Measurements from ENCODE around the gene ZNF76. TPM values are rescaled to one million over a fixed set of nuclear protein-coding genes. Genes with fewer than 3 reads are reported as not detected.

ZNF76 gene
- polyA plus RNA-seq, 2 of the 4 experiments (the other 2 are of a cell fraction), result 7.9 to 10.5 TPM

- peaks cover 21% of the 10 kb centered on the region for H3K4me1 ChIP-seq
- peak overlapping the region; percentile 62 for H3K4me3 ChIP-seq
- DNase-seq (ENCODE audit: low read depth in 1 of 2, low spot score in 1 of 2) (peak; percentile 70 to 82), ATAC-seq (peak; percentile 64 to 70), FAIRE-seq (no peak)
- CTCF ChIA-PET, result interaction anchor here (1.0 to 1.3 kb wide), 2 partner anchors 8 to 14 kb away, joined by 4 to 5 read pairs; no protein-coding TSS in a partner anchor
- TF ChIP-seq USF2 (IDR thresholded peaks at IDR 0.05), result peak; percentile 32; the same call in 1 of the 2 replicates
- TF ChIP-seq MAX (IDR thresholded peaks at IDR 0.05), result no peak
- no peak for TF ChIP-seq CHD2 (IDR thresholded peaks at IDR 0.05; ENCODE audit: low read length, partially characterized antibody)
- H3K9me3 ChIP-seq, result no peaks in the 10 kb centered on the region
- peak overlapping the region; percentile 93 to 100 for H3K27ac ChIP-seq
- 1% methylated on average over 9 of the region's 23 CpGs for WGBS (ENCODE audit: missing lambda C conversion rate)
- H3K4me2 ChIP-seq, result peak overlapping the region; percentile 97
- POLR2A ChIA-PET, result interaction anchor here (0.6 to 1.3 kb wide), 4 partner anchors 8 to 58 kb away, joined by 3 to 4 read pairs (median 4); no protein-coding TSS in a partner anchor
These were observed 534 bp downstream of the ZNF76 start for GRCh38 chr6:35259948-35260590.

DNA sequence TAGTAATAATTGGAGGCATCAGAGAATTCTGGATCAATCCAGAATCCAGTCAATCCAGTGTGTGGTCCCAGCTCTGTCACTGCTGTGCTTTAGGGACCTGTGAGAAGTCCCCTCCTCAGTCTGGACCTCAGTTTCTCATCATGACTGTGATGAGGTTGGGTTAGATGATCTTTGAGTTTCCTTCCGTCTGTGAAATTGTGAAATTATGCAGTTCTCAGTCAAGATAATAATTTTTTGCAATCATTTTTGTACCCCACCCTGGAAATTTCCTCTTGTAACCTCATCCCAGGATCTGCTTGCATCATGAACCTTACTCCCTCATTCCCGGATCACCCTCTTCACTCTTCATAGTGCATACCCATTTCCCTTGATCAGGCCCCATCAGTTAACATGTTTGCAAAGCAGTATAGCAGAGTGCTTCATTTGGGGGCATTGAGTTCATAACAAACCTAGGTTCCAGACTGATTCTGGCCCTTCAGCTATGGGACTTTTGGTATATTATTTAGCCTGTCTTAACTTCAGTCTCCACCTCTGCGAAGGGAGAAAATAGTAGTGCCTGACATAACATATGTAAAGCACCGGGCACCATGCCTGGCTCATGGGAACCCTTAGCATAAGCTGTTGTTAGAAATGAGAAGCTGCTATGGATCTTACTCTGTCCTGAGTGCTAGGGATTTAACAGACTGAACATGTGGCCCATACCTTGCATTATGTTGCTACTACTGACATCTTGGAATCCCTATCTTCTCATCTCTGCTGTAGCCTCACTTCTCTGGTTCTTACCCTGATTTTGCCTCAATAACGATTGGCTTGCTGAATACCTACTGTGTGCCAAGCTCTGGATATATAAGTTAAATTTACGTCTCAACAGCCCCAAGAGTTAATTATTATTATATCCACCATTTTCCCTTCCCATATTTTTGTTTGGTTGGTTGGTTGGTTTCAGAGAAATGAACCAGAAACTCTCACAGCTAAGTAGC is 1.3 kb downstream of the ZNF76 start:
- Histone ChIP-seq H3K9me3 (no peaks in the 10 kb centered on the region), H3K27ac (peak overlapping the region; percentile 93 to 100), H3K4me3 (peak overlapping the region; percentile 62), H3K4me1 (peaks cover 21% of the 10 kb centered on the region), H3K4me2 (peak overlapping the region; percentile 97)
- ChIA-PET POLR2A (no interaction called here), CTCF (interaction anchor here (0.6 to 1.2 kb wide), 2 partner anchors 10 to 20 kb away, joined by 3 to 4 read pairs; no protein-coding TSS in a partner anchor)
- FAIRE-seq (no peak), DNase-seq (ENCODE audit: low read depth in 1 of 2, low spot score in 1 of 2) (no peak), ATAC-seq (no peak)
- TF ChIP-seq EHF (CRISPR knock-in tag; IDR thresholded peaks at IDR 0.05) (no peak), FOXS1 (CRISPR knock-in tag; IDR thresholded peaks at IDR 0.05) (no peak), KDM1A (IDR thresholded peaks at IDR 0.05; ENCODE audit: low read depth) (no peak), CBX2 (IDR thresholded peaks at IDR 0.05; ENCODE audit: borderline replicate concordance, low read depth) (no peak), CBX8 (IDR thresholded peaks at IDR 0.05) (no peak), ZFP36 (IDR thresholded peaks at IDR 0.05; ENCODE audit: borderline replicate concordance, partially characterized antibody) (no peak), MYC (IDR thresholded peaks at IDR 0.05; ENCODE audit: borderline replicate concordance, low read length) (no peak), TFCP2L1 (CRISPR knock-in tag; IDR thresholded peaks at IDR 0.05) (no peak), USF2 (IDR thresholded peaks at IDR 0.05) (no peak), POLR2AphosphoS2 (conservative IDR thresholded peaks at IDR 0.05; ENCODE audit: low read length) (no peak), ESRRA (IDR thresholded peaks at IDR 0.05; ENCODE audit: borderline replicate concordance, low read length) (no peak), HOXA7 (CRISPR knock-in tag; IDR thresholded peaks at IDR 0.05) (no peak), PHF8 (IDR thresholded peaks at IDR 0.05; ENCODE audit: borderline replicate concordance, low read depth) (no peak), SREBF2 (IDR thresholded peaks at IDR 0.05) (no peak)
- TF ChIP-seq, protein P1, sequence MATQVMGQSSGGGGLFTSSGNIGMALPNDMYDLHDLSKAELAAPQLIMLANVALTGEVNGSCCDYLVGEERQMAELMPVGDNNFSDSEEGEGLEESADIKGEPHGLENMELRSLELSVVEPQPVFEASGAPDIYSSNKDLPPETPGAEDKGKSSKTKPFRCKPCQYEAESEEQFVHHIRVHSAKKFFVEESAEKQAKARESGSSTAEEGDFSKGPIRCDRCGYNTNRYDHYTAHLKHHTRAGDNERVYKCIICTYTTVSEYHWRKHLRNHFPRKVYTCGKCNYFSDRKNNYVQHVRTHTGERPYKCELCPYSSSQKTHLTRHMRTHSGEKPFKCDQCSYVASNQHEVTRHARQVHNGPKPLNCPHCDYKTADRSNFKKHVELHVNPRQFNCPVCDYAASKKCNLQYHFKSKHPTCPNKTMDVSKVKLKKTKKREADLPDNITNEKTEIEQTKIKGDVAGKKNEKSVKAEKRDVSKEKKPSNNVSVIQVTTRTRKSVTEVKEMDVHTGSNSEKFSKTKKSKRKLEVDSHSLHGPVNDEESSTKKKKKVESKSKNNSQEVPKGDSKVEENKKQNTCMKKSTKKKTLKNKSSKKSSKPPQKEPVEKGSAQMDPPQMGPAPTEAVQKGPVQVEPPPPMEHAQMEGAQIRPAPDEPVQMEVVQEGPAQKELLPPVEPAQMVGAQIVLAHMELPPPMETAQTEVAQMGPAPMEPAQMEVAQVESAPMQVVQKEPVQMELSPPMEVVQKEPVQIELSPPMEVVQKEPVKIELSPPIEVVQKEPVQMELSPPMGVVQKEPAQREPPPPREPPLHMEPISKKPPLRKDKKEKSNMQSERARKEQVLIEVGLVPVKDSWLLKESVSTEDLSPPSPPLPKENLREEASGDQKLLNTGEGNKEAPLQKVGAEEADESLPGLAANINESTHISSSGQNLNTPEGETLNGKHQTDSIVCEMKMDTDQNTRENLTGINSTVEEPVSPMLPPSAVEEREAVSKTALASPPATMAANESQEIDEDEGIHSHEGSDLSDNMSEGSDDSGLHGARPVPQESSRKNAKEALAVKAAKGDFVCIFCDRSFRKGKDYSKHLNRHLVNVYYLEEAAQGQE (IDR thresholded peaks at IDR 0.05), result no peak
- TF ChIP-seq, protein P2, sequence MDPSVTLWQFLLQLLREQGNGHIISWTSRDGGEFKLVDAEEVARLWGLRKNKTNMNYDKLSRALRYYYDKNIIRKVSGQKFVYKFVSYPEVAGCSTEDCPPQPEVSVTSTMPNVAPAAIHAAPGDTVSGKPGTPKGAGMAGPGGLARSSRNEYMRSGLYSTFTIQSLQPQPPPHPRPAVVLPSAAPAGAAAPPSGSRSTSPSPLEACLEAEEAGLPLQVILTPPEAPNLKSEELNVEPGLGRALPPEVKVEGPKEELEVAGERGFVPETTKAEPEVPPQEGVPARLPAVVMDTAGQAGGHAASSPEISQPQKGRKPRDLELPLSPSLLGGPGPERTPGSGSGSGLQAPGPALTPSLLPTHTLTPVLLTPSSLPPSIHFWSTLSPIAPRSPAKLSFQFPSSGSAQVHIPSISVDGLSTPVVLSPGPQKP (IDR thresholded peaks at IDR 0.05; ENCODE audit: low read depth, low read length), result no peak
- TF ChIP-seq, protein P3, sequence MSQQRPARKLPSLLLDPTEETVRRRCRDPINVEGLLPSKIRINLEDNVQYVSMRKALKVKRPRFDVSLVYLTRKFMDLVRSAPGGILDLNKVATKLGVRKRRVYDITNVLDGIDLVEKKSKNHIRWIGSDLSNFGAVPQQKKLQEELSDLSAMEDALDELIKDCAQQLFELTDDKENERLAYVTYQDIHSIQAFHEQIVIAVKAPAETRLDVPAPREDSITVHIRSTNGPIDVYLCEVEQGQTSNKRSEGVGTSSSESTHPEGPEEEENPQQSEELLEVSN (IDR thresholded peaks at IDR 0.05; ENCODE audit: borderline replicate concordance, low read depth), result no peak
- WGBS (ENCODE audit: missing lambda C conversion rate), result 83% methylated on average over 6 of the region's 6 CpGs

Data from A549 (cell line).